Glutamatergic neuron (in vitro differentiated cells): Measurements from ENCODE around the gene CCDC18. TPM values are rescaled to one million over a fixed set of nuclear protein-coding genes. Genes with fewer than 3 reads are reported as not detected.
"Not testable (repeated sequence)": the region's sequence is repeated elsewhere in the genome, so short reads cannot be mapped to it uniquely, and the experiment has no call there.

Experiments used
- DNase-seq: peaks from one replicate; pipeline ENCODE4 v3.0.0; 2022
- H3K27ac Mint-ChIP-seq: one replicate; pipeline ENCODE4 v1.8.0; 2020; ENCODE audit warnings: mild to moderate bottlenecking, mixed read lengths, inconsistent platforms; ENCODE audit not compliant: unreplicated experiment
- H3K27me3 Mint-ChIP-seq: one replicate; pipeline ENCODE4 v1.8.0; 2020; ENCODE audit warnings: mild to moderate bottlenecking, moderate library complexity, mixed read lengths, inconsistent platforms; ENCODE audit not compliant: unreplicated experiment
- H3K36me3 Mint-ChIP-seq: one replicate; pipeline ENCODE4 v1.8.0; 2020; ENCODE audit warnings: mild to moderate bottlenecking, mixed read lengths, inconsistent platforms; ENCODE audit not compliant: unreplicated experiment
- H3K4me1 Mint-ChIP-seq: one replicate; pipeline ENCODE4 v1.8.0; 2020; ENCODE audit warnings: mild to moderate bottlenecking, low read depth, mixed read lengths, inconsistent platforms; ENCODE audit not compliant: unreplicated experiment
- H3K4me3 Mint-ChIP-seq: one replicate; pipeline ENCODE4 v1.8.0; 2020; ENCODE audit warnings: mild to moderate bottlenecking, mixed read lengths, inconsistent platforms; ENCODE audit not compliant: unreplicated experiment
- H3K9me3 Mint-ChIP-seq: one replicate; pipeline ENCODE4 v1.8.0; 2020; ENCODE audit warnings: mild to moderate bottlenecking, moderate library complexity, mixed read lengths, inconsistent platforms; ENCODE audit not compliant: unreplicated experiment
- total RNA-seq: library from RNA; stranded (reverse); fragmentation: NEBNext Ultra II Directional; extraction: Animal tissue kit (Norgen Biotek cat#: 25700); gene quantifications from one replicate; pipeline ENCODE4 v1.2.1, GENCODE V29; 2021; ENCODE audit not compliant: unreplicated experiment
- TF ChIP-seq, protein P1 (sequence below): fragments of 200-600 bp; sonication (generic); IDR thresholded peaks from one replicate; pipeline ENCODE4 v1.5.0; 2021; ENCODE audit not compliant: partially characterized antibody, unreplicated experiment

Gene CCDC18
- total RNA-seq, 1 donor from 2014 or later, result 9.9 TPM

DNA sequence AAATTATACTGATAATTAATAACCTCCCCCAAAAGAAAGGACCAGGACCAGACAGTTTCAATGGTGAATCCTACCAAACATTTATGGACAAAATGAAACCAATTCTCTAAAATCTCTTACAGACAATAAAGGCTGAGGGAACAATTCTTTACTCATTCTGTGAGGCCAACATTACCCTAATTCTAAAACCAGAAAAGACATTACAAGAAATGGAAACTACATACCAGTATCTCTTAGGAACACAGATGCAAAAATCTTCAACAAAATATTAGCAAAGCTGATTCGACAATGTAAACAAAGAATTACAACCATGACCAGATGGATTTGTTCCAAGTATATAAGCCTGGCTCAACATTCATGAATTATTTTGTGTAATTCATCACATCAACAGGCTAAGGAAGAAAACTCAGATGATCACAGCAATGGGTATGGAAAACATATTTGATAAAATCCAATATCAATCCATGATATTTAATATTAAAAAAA, 8.9 kb upstream of the CCDC18 start:
- Mint-ChIP-seq H3K27ac (no peak overlapping the region), H3K36me3 (peaks cover 9% of the 10 kb centered on the region), H3K9me3 (peaks cover 2% of the 10 kb centered on the region), H3K4me1 (no peaks in the 10 kb centered on the region), H3K27me3 (no peaks in the 10 kb centered on the region), H3K4me3 (no peak overlapping the region)
- TF ChIP-seq, protein P1, sequence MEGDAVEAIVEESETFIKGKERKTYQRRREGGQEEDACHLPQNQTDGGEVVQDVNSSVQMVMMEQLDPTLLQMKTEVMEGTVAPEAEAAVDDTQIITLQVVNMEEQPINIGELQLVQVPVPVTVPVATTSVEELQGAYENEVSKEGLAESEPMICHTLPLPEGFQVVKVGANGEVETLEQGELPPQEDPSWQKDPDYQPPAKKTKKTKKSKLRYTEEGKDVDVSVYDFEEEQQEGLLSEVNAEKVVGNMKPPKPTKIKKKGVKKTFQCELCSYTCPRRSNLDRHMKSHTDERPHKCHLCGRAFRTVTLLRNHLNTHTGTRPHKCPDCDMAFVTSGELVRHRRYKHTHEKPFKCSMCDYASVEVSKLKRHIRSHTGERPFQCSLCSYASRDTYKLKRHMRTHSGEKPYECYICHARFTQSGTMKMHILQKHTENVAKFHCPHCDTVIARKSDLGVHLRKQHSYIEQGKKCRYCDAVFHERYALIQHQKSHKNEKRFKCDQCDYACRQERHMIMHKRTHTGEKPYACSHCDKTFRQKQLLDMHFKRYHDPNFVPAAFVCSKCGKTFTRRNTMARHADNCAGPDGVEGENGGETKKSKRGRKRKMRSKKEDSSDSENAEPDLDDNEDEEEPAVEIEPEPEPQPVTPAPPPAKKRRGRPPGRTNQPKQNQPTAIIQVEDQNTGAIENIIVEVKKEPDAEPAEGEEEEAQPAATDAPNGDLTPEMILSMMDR, result no peak
- no peak for DNase-seq

GRCh38 chr1:93172778-93173177, 7.7 kb upstream of the CCDC18 start:
- no peak overlapping the region for H3K27ac Mint-ChIP-seq
- TF ChIP-seq, protein P1, result no peak
- DNase-seq, result no peak
- no peaks in the 10 kb centered on the region for H3K27me3 Mint-ChIP-seq
- no peaks in the 10 kb centered on the region for H3K4me1 Mint-ChIP-seq
- peaks cover 2% of the 10 kb centered on the region for H3K9me3 Mint-ChIP-seq
- H3K36me3 Mint-ChIP-seq, result peaks cover under 1% of the 10 kb centered on the region
- no peak overlapping the region for H3K4me3 Mint-ChIP-seq

DNA sequence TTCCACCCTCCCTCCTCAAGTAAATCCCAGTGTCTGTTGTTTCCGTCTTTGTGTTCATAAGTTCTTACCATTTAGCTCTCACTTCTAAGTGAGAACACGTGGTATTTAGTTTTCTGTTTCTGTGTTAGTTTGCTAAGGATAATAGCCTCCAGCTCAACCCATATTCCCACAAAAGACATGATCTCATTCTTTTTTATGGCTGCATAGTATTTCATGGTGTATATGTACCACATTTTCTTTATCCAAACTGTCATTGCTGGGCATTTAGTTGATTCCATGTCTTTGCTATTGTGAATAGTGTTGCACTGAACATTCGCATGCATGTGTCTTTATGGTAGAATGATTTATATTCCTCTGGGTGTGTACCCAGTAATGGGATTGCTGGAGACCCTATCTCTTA, 5.9 kb upstream of the CCDC18 start:
- peaks cover 11% of the 10 kb centered on the region for H3K4me1 Mint-ChIP-seq
- H3K9me3 Mint-ChIP-seq, H3K27ac Mint-ChIP-seq, H3K4me3 Mint-ChIP-seq, DNase-seq, H3K27me3 Mint-ChIP-seq, H3K36me3 Mint-ChIP-seq: not testable (repeated sequence)

DNA sequence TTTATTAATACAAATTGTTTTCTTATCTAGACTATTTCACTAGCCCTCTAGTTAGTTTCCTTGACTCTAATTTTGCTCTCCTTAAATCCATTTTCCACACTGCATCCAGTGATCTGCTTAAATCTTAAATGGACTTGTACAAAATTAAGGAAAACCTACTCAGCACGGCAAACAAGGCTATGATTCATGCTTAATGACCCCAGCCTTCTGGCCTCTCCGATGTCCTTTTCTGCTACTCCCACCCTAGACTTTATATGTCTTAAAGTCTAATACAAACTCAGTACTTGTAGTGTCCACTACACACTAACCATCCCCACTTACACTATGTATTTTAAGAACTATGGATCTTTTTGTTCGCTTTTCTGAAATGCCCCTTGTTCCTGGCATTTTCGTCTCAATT, 2.5 kb upstream of the CCDC18 start:
- peaks cover 15% of the 10 kb centered on the region for H3K4me1 Mint-ChIP-seq
- no peaks in the 10 kb centered on the region for H3K36me3 Mint-ChIP-seq
- DNase-seq, result no peak
- no peak overlapping the region for H3K27ac Mint-ChIP-seq
- H3K9me3 Mint-ChIP-seq, result peaks cover 11% of the 10 kb centered on the region
- peak overlapping the region; percentile 99 for H3K4me3 Mint-ChIP-seq
- H3K27me3 Mint-ChIP-seq, result peaks cover 2% of the 10 kb centered on the region
- TF ChIP-seq, protein P1, result no peak

DNA sequence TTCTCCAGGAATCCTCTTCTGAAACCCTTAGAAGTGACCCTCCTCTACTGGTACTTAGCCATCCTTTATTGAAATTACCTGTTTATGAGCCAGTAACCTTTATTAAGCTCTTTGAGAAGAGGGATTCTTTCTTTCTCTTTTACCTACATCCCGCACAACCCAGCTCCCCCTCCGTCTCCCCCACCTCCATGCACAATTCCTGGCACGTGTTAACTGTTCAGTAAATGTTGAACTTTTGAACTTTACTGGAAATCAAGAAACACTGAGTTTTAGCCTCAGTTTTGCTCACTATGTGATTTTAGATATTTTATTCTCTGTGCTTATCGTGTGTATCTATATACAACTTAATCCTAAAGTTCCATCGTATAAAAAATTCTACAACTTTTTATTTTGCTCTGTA, 2.1 kb upstream of the CCDC18 start:
- Mint-ChIP-seq H3K36me3 (no peaks in the 10 kb centered on the region), H3K4me3 (peak overlapping the region; percentile 99), H3K27me3 (peaks cover 2% of the 10 kb centered on the region), H3K9me3 (peaks cover 11% of the 10 kb centered on the region), H3K27ac (peak overlapping the region; percentile 41), H3K4me1 (peaks cover 15% of the 10 kb centered on the region)
- TF ChIP-seq, protein P1, result no peak
- no peak for DNase-seq
